Measurements from ENCODE around the gene RASL11B. TPM values are rescaled to one million over a fixed set of nuclear protein-coding genes. Genes with fewer than 3 reads are reported as not detected.

RASL11B gene
- total RNA-seq, 1 experiment from 2014 or later: 30.0 TPM

GRCh38 chr4:52861171-52861823, 820 bp upstream of the RASL11B start:
- peaks cover 7% of the 10 kb centered on the region for H3K4me1 ChIP-seq (ENCODE audit: insufficient read depth, low read length)
- H3K9ac ChIP-seq (ENCODE audit: extremely low read depth, insufficient read length, low read length): peak overlapping the region; percentile 17
- DNase-seq: no peak
- no CpG with 5 or more reads among the region's 26 CpGs for WGBS (ENCODE audit: extremely low coverage, insufficient read length, low lambda C conversion rate)
- H3K4ac ChIP-seq (ENCODE audit: low read depth, low read length): no peak overlapping the region
- H2AK5ac ChIP-seq (ENCODE audit: insufficient read length, low read length): no peak overlapping the region
- H2BK12ac ChIP-seq (ENCODE audit: insufficient read length, low read depth, low read length): no peak overlapping the region
- no peaks in the 10 kb centered on the region for H3K27me3 ChIP-seq (ENCODE audit: insufficient read depth, low read length)
- no peak overlapping the region for H2BK120ac ChIP-seq (ENCODE audit: low read depth, low read length, poor library complexity, severe bottlenecking)
- H3K79me1 ChIP-seq (ENCODE audit: insufficient read depth, low read depth, low read length, poor library complexity, severe bottlenecking): no peaks in the 10 kb centered on the region
- H2BK20ac ChIP-seq (ENCODE audit: low read depth, low read length, poor library complexity, severe bottlenecking): no peak overlapping the region
- H4K5ac ChIP-seq (ENCODE audit: insufficient read length, low read depth, low read length): no peak overlapping the region
- H3K79me2 ChIP-seq (ENCODE audit: insufficient read depth, low read length): peaks cover 8% of the 10 kb centered on the region; the same call in 1 of the 2 replicates
- Mint-ChIP-seq H3K4me1 (peaks cover 53 to 59% of the 10 kb centered on the region in 2 experiments), H3K4me3 (peak overlapping the region; percentile 84 to 93), H3K9me3 (peaks cover 13 to 28% of the 10 kb centered on the region in 2 experiments; a peak in 4 of 5 replicates), H3K27ac (peak overlapping the region in 1 of 3 experiments; percentile 81; a peak in 2 of 7 replicates), H3K36me3 (ENCODE audit: insufficient read depth in 1 of 3, low read depth in 3 of 3) (peaks cover 42 to 65% (median 55%) of the 10 kb centered on the region in 3 experiments), H3K27me3 (ENCODE audit: low read depth) (peaks cover 5% of the 10 kb centered on the region)
- H2BK5ac ChIP-seq (ENCODE audit: insufficient read length, low read length): no peak overlapping the region
- peaks cover 7% of the 10 kb centered on the region for H3K9me3 ChIP-seq (ENCODE audit: control insufficient read depth, low read depth, low read length)
- peaks cover 13% of the 10 kb centered on the region for H3K23me2 ChIP-seq (ENCODE audit: insufficient read length, low read depth, low read length, poor library complexity, severe bottlenecking)
- no peak overlapping the region for H3K56ac ChIP-seq (ENCODE audit: insufficient read length, low read depth, low read length)
- TF ChIP-seq, protein P1, sequence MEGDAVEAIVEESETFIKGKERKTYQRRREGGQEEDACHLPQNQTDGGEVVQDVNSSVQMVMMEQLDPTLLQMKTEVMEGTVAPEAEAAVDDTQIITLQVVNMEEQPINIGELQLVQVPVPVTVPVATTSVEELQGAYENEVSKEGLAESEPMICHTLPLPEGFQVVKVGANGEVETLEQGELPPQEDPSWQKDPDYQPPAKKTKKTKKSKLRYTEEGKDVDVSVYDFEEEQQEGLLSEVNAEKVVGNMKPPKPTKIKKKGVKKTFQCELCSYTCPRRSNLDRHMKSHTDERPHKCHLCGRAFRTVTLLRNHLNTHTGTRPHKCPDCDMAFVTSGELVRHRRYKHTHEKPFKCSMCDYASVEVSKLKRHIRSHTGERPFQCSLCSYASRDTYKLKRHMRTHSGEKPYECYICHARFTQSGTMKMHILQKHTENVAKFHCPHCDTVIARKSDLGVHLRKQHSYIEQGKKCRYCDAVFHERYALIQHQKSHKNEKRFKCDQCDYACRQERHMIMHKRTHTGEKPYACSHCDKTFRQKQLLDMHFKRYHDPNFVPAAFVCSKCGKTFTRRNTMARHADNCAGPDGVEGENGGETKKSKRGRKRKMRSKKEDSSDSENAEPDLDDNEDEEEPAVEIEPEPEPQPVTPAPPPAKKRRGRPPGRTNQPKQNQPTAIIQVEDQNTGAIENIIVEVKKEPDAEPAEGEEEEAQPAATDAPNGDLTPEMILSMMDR (conservative IDR thresholded peaks at IDR 0.05): no peak
- H4K91ac ChIP-seq (ENCODE audit: insufficient read length, low read depth, low read length): no peak overlapping the region
- H2BK15ac ChIP-seq (ENCODE audit: low read depth, low read length): no peak overlapping the region
- H3T11ph ChIP-seq (ENCODE audit: low read length): no peak overlapping the region
- H3K18ac ChIP-seq (ENCODE audit: insufficient read length, low read depth, low read length): no peak overlapping the region
- H3K23ac ChIP-seq (ENCODE audit: insufficient read length, low read depth, low read length): no peak overlapping the region
- H3K27ac ChIP-seq (ENCODE audit: insufficient read length, low read depth, low read length): no peak overlapping the region
- no peak overlapping the region for H3K14ac ChIP-seq (ENCODE audit: insufficient read depth, low read length)
- no peak overlapping the region for H2AFZ ChIP-seq (ENCODE audit: low read length)
- H4K20me1 ChIP-seq (ENCODE audit: control insufficient read depth, insufficient read depth, insufficient read length): no peaks in the 10 kb centered on the region
- H4K8ac ChIP-seq (replicated peaks; ENCODE audit: insufficient read length, low read depth, low read length): no peak overlapping the region
- H3K4me2 ChIP-seq (ENCODE audit: insufficient read depth, insufficient read length, low read length): peak overlapping the region; percentile 94

Data from H9 (cell line).